GM19240 (cell line): ENCODE results near the gene CAGE1.
"Not testable (repeated sequence)": the region's sequence is repeated elsewhere in the genome, so short reads cannot be mapped to it uniquely, and the experiment has no call there.

Experiments used
- DNase-seq: peaks from one replicate; pipeline ENCODE4 v3.0.0; 2011; ENCODE audit warnings: low spot score; ENCODE audit not compliant: insufficient read length

Gene CAGE1

DNA sequence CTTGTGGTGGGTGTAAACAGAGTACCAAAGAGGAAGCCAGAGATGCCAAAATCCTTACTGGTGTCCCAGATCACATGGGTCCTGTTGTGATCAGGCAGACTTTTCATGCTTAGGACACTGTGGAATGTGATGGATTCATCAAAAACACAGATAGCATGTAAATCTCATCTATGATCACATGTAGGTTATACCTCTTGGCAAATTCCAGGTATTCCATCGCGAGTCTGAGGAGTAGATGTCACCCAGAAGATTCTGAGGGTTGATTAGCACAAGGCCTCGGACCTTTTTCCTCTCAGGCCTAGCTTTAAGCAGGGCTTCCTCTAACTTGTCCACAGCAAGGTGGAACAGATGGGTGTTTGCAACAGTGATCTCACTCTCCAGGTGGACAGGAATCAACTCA lies 48.3 kb downstream of the CAGE1 start:
- DNase-seq = no peak

DNA sequence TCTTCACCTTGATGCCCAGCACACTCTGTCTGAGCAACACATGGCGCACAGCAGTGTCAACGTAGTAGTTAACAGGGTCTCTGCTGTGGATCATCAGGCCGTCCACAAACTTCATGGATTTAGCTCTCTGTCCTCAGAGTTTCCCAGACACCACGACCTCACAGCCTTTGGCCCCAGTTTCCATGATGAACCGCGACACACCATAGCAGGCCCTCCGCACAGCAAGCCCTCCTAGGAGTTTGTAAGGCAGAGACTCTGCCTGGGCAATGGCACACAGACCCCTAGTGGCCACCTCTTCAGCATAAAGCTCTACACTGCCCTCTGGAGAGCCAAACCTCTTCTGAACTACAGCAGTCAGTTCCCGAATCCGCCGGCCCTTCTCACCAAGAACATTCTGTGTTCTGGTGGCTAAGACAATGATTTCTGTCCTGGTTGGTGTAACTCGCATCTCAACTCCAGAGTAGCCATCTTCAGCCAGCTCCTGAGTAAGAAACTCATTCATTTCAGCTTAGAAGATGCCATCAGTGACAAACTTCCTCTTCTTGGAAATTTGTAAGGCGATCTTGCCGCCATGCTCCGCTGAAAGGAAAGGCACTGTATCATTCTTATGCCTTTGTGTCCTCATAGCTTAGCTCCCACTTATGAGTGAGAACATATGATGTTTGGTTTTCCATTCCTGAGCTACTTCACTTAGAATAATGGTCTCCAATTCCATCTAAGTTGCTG lies 50.4 kb downstream of the CAGE1 start:
- DNase-seq = not testable (repeated sequence)

DNA sequence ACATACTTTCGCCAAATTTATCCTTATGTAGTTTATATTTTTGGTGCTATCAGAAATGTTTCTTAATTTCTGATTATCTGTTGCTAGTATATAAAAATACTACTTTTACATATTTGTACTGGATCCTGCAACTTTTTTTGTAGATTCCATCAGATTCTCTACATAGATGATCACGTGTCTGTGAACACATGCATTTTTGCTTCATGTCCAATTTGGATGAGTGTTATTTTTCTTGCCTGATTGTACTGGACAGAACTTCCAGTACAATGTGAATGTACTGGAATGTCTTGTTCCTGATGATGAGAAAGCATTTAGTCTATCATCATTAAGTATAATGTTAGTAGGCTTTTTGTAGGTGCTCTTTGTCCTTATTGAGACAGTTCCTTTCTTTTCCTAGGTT lies 51.5 kb downstream of the CAGE1 start:
- no peak for DNase-seq

DNA sequence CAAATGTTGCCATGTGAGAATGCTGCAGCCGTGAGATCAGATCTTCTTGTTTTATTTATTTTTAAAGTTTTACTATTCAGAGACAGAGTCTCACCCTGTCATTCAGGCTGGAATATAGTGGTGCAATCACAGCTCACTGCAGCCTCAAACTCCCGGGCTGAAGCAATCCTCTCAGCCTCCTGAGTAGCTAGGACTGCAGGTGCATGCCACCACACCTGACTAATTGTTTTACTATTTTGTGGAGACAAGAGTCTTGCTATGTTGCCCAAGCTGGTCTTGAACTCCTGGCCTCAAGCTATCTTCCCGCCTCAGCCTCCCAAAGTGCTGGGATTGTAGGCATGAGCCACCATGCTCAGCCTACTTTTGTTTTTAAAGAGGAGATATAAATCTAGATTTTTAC lies 54.0 kb downstream of the CAGE1 start:
- no peak for DNase-seq

DNA sequence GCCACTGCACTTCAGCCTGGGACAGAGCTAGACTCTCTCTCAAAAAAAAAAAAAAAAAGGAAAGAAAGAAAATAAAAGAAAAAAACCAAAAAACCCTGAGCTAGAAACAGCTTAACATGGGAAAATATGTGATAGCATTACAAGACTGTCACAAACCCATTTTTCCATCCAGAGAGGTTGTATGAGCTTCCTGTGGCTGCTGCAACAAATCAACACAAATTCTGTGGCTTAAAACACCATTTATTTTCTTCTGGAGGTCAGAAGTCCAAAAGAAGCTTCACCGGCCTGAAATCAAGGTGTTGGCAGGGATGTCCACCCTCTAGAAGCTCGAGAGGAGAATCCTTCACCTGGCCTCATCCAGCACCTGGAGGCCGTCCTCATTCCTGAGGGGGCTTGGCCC lies 54.9 kb downstream of the CAGE1 start:
- no peak for DNase-seq

DNA sequence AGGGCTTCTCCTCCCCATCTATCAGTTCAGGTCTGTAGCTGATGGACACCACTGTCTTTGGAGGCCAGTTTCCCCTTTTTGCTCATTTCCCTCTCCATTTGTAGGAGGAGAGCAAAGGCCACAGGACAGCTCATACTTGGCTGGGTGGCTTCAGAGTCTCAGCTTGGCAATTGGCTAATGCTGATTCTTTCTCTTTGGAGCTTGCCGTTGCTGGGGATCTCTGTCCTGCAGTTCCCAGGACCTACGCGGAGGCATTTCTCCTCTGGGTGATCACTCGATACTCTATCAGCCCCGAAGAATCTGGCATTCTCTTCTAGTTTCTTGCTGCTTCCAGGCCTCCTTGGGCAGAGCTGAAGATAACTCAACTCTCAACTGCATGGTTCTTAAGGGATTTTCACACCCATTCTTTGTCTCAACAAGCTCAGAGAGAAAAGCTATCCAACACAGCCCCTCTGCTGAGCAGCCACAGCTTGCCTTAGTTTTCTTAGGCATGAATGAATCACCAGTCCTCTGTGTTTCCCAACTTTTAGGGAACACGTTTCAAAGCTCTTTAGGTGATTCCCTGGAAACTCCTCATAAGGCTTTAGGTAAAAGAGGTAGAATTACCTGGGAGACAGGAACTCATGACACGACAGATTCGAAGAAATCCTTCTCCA lies 57.3 kb downstream of the CAGE1 start:
- DNase-seq = no peak

DNA sequence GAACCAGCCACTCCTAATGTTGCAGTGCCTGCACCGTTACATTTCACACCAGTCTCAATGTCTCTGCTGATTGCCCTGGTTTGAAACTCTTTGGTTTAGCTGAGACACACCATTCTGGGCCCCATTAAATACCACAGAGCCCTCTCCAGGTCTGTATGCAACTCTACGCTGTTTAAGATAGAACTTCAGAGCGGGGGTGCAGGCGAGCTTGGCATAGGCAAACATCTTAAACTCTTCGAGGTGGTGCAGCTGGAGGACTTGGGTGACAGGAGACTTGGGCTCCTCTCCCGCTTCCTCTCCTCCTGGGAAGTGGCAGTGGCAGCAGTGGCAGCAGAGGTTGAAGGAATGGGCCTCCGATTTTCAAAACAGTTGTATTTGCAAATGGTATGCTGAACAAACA lies 58.1 kb downstream of the CAGE1 start:
- DNase-seq = no peak

DNA sequence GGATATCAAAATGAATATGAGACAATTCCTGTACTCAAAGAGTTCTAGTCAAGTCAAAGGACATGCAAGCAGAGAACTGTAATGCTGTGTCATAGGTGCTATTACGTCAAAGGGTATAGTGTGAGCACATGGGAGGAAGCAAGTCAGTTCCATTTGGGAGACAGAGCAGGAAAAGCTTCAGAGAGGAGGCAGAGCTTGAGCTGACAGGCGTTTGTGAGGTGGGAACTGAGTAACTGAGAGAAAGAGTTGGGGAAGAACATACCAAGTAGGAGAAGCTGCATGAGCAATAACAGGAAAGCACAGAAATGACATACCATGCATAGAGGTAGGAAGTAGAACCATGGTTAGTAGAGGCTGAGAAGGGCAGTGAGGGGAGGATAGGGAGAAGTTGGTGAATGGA lies 61.3 kb downstream of the CAGE1 start:
- no peak for DNase-seq

DNA sequence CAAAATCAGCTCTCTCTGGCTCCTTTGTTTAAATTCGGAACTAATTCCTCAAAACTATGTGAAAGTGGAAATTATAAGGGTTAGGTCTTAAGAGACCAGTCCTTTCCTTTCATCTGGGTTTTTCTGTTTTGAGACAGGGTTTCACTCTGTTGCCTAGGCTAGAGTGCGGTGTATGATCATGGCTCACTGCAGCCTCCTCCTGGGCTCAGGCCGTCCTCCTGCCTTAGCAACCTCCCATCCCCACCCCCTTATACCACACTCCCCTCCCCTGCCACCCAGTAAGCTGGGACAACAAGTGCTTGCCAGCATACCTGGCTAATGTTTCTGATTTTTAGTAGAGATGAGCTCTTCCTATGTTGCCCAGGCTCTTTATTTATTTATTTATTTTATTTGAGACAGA lies 63.8 kb downstream of the CAGE1 start:
- DNase-seq = no peak

DNA sequence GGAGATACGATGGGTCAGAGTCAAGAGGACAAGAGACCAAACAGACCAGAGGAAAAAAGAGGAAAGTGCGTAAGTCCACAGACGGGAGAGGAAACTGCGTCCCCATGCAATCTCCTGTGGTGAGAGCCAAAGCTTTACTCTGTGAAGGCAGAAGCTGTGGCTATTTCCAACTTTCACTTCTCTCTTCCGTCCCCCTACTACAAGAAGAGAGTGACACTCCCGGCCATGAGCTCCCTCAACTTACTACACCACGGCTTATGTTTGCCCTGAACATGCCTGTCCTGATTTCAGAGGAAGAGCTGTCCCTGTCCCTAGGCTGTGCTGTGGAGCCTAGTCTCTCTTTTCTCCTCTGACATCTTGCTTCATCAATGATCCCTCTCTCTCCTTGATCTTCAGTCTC lies 65.0 kb downstream of the CAGE1 start:
- no peak for DNase-seq

DNA sequence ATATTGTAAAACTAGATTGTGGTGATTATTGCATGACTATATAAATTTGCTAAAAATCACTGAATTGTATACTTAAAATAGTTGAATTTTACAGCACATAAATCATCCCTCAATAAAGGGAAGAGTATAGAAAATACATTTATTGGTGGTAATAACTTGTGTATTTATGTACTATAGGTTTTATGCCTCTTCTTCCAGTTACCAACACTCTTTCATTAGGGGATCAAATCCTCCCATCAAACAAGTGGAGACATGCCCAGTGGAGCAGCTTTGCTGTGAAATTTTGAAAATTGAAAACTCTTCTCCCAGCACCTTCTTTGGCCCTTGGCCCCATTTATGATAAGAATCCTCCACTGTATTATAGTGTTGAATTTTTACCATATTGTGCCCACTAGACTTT lies 66.5 kb downstream of the CAGE1 start:
- no peak for DNase-seq

DNA sequence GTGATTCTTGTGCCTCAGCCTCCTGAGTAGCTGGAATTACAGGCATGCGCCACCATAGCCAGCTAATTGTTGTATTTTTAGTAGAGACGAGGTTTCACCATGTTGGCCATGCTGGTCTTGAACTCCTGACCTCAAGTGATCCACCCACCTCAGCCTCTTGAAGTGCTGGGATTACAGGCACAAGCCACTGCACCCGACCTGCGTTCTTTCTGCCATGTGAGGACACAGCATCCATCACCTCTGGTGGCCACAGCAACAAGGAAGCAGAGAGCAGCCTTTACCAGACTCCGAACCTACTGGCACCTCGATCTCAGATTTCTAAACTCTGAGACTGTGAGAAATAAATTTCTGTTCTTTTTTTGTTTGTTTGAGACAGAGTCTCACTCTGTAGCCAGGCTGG lies 67.7 kb downstream of the CAGE1 start:
- DNase-seq = not testable (repeated sequence)

DNA sequence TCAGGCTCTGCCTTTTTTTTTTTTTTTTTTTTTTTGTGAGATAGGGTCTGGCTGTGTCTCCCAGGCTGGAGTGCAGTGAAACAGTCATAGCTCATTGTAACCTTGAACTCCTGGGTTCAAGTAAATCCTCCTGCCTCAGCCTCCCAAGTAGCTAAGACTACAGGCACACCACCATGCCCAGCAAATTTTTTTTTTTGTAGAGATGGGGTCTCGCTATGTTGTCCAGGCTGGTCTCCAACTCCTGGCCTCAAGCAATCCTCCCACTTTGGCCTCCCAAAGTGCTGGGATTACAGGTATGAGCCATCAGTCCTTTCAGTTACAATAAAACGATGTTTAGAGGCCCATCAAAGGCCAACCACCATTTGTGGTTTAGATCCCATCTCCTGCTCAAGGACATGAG lies 70.1 kb downstream of the CAGE1 start:
- DNase-seq = not testable (repeated sequence)

DNA sequence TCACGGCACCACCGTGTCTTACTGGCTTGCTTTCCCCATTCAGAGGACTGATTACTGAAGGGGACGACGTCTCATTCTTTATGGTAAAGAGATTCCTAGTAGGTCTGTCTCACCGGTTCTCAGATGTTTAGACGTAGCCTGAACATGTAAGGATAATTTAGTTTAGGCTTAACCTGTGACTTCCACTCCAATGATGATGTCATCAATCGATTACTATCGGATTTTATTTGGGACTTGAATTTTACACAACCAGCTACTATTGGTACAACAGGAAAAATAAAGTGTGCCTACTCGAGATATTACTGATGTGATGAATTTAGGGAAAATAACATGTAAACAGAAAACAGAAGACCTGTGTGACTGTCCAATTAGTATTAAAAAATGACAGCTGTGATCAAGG lies 72.0 kb downstream of the CAGE1 start:
- DNase-seq = no peak

DNA sequence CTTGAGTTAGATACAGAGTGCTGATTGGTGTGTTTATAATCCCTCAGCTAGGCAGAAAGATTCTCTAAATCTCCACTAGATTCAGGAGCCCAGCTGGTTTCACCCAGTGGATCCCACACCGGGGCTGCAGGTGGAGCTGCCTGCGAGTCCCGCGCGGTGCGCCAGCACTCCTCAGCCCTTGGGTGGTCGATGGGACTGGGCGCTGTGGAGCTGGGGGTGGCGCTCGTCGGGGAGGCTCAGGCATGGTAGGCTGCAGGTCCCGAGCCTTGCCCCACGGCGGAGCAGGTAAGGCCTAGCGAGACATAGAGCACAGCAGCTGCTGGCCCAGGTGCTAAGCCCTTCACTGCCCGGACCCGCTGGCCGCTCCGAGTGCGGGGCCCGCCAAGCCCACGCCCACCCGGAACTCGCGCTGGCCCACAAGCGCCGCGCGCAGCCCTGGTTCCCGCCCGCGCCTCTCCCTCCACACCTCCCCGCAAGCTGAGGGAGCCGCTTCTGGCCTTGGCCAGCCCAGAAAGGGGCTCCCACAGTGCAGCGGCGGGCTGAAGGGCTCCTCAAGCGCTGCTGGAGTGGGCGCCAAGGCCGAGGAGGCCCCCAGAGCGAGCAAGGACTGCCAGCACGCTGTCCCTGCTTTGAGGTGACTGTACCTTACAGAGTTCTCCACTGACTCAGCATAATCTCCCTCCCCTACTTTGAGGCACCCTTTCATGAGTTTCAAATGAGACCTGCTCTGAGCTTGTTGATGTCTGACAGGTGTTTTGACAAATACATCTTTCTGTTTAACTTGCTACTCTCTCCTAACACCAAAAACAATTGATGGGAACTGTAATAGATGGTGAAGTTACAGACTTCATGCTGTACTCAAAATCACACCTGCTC lies 72.6 kb downstream of the CAGE1 start:
- DNase-seq = no peak

DNA sequence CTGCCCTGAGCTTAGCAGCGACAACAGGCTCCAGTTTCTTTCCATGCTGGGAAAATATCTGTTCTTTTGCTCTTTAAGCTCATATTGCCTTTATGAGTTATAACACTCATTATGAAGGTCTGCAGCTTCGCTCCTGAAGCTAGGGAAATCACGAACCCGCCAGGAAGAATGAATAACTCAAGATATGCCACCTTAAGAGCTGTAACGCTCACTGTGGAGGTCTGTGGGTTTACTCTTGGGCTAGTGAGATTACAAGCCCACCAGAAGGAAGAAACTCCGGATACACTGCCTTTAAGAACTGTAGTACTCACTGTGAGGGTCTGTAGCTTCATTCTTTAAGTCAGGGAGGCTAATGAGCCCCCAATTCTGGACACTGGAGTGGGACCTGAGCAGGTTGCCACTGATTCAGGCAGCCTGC lies 73.6 kb downstream of the CAGE1 start:
- DNase-seq = no peak

DNA sequence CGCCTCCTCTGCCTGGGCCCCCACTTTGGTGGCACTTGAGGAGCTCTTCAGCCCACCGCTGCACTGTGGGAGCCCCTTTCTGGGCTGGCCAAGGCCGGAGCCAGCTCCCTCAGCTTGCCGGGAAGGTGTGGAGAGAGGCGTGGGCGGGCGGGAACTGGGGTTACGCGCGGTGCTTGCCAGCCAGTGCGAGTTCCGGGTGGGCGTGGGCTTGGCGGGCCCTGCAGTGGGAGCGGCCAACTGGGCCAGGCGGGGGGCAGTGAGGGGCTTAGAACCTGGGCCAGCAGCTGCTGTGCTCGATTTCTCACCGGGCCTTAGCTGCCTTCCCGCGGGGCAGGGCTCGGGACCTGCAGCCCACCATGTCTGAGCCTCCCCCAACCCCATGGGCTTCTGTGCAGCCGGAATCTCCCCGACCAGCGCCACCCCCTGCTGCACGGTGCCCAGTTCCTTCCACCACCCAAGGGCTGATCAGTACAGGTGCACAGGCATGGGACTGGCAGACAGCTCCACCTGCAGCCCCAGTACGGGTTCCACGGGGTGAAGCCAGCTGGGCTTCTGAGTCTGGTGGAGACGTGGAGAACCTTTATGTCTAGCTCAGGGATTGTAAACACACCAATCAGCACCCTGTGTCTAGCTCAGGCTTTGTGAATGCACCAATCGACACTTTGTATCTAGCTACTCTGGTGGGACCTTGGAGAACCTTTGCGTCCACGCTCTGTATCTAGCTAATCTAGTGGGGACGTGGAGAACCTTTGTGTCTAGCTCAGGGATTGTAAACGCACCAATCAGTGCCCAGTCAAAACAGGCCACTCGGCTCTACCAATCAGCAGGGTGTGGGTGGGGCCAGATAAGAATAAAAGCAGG lies 74.2 kb downstream of the CAGE1 start:
- DNase-seq = not testable (repeated sequence)

DNA sequence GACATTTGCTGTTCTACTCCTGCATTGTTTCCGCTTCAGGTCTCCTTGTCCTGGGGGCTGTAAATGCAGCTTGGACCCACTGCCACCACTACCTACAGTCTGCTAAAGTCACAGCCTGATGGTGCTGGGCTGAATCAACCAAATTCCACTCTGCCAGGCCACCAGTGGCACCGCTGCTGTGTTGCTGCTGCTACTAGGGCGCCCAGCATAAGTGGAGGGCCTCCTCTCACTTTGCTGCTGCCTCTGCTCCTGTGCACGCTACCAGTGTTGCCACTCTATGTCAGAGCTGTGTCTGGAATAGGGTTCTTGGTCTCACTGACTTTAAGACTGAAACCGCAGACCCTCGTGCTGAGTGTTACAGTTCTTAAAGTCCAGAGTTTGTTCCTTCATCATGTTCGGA lies 75.1 kb downstream of the CAGE1 start:
- DNase-seq = no peak

DNA sequence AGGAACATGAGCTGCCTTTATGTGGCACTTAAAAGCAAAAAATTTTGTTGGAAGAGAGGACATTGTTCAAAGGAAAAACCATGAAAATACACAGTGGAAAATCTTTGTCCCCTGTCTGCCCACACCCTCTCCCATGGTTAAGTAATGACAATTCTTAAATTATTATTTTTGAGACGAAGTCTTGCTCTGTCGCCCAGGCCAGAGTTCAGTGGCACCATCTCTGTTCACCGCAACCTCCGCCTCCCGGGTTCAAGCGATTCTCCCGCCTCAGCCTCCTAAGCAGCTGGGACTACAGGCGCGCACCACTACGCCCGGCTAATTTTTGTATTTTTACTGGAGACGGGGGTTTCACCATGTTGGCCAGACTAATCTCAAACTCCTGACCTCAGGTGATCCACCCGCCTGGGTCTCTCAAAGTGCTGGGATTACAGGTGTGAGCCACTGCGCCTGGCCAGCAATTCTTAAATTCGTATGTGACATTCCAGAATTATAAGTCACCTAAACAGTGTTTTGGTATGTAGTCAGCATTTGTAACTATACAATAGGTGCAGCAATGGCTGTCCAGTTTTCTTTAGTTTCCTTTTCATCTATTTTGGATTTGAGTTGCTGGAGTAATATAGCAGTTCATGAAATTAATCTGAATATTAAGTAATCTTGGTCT lies 75.9 kb downstream of the CAGE1 start:
- DNase-seq = no peak

DNA sequence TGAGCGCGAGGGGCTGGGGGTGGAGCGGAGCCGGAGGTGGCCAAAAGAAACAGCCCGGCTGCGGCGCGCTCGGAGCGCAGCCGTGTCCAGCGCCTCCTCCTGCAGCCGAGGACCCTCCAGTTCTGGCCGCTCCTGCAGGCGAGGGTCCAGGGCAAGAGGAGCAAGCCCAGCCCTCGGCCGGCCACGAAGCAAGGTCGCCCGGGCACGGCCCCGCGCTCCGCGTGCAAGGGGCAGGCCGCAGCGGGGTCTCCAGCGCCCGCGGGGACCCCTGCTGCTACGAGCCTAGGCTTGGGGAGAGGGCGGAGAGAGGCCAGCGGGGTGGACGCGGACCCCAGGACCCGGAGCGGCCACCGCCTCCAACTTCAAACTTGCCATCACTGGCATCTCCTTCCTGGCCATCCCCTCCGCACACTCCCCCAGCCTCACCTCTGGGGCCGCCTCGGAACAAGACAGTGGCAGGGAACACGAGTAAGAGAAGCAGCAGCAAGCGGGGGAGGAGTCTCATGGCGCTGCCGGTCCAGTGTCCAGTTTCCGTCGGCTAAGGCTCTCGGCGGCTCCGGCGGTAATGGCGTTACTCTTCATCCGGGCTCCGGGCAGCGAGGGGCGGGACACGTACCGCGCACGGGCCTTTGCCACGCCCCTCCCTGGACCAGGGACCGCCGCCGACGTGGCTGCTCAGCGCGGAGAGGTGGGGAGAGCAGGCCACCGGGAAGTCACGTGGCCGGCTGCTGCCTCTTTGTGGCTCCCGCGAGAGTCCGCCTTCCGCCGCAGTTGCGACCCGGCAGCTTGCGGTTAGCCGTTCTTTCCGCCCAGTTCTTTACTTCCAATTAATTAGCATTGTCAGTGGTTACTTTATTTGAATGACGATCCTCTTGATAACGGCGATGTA lies 76.7 kb downstream of the CAGE1 start, which contains the start of gene SSR1:
Gene SSR1, minus strand, starts transcription at position 584 of the 889 bp plus-strand sequence. Its CDS starts 79 bp downstream, at position 505.
- peak; percentile 99 for DNase-seq
